GM23338 (cell line): ENCODE results near the gene NFE2L3. TPM values are rescaled to one million over a fixed set of nuclear protein-coding genes. Genes with fewer than 3 reads are reported as not detected.
A peak's percentile ranks its signal among the peaks of the same experiment; 100 is the strongest.

Experiments used
- ATAC-seq: fragments of 200-7000 bp; cut with Tn5 transposase; 3 replicates; pipeline ENCODE4 v1.9.1; 2020
- DNase-seq: peaks from one replicate; pipeline ENCODE4 v3.0.0-alpha.2; 2015; ENCODE audit warnings: low spot score
- H2AFZ ChIP-seq: fragments of 200-600 bp; sonication (generic); 2 replicates; pipeline ENCODE4 v1.8.0; 2016; ENCODE audit warnings: antibody characterized with exemption, mild to moderate bottlenecking, moderate library complexity
- H3F3A ChIP-seq: fragments of 200-600 bp; sonication (generic); replicated peaks from 2 replicates; pipeline ENCODE4 v1.8.0; 2017; ENCODE audit warnings: antibody characterized with exemption, mixed run types, low read depth
- H3K27ac ChIP-seq: fragments of 200-600 bp; sonication (generic); 2 replicates; pipeline ENCODE4 v1.6.1; 2016; ENCODE audit warnings: low read depth
- H3K27me3 ChIP-seq: fragments of 200-600 bp; sonication (generic); 2 replicates; pipeline ENCODE4 v1.8.0; 2016; ENCODE audit warnings: mild to moderate bottlenecking, mixed run types, moderate library complexity; ENCODE audit not compliant: insufficient read depth
- H3K36me3 ChIP-seq: fragments of 200-600 bp; sonication (generic); 2 replicates; pipeline ENCODE4 v1.8.0; 2016; ENCODE audit warnings: mild to moderate bottlenecking; ENCODE audit not compliant: insufficient read depth
- H3K4me1 ChIP-seq: fragments of 200-600 bp; sonication (generic); 2 replicates; pipeline ENCODE4 v1.8.0; 2016; ENCODE audit warnings: mild to moderate bottlenecking, moderate library complexity; ENCODE audit not compliant: insufficient read depth
- H3K4me2 ChIP-seq: fragments of 200-600 bp; sonication (generic); 2 replicates; pipeline ENCODE4 v1.7.1; 2017; ENCODE audit warnings: mixed run types
- H3K4me3 ChIP-seq: fragments of 200-600 bp; sonication (generic); 2 replicates; pipeline ENCODE4 v1.6.1; 2016; ENCODE audit warnings: mixed run types
- H3K79me2 ChIP-seq: fragments of 200-600 bp; sonication (generic); replicated peaks from 2 replicates; pipeline ENCODE4 v1.8.0; 2017; ENCODE audit warnings: mild to moderate bottlenecking; ENCODE audit not compliant: insufficient read depth
- H3K9me2 ChIP-seq: fragments of 200-600 bp; sonication (generic); 2 replicates; pipeline ENCODE4 v1.8.0; 2017; ENCODE audit not compliant: insufficient read depth
- H4K20me1 ChIP-seq: fragments of 200-600 bp; sonication (generic); replicated peaks from 2 replicates; pipeline ENCODE4 v1.8.0; 2017; ENCODE audit warnings: mild to moderate bottlenecking; ENCODE audit not compliant: insufficient read depth
- H3K27ac Mint-ChIP-seq: 2 replicates; pipeline ENCODE4 v1.8.0; 2020; ENCODE audit warnings: inconsistent platforms, mild to moderate bottlenecking, moderate library complexity, mixed read lengths
- H3K27me3 Mint-ChIP-seq: 3 replicates; pipeline ENCODE4 v1.8.0; 2022; ENCODE audit warnings: low read depth, mild to moderate bottlenecking, moderate library complexity, mixed read lengths, inconsistent platforms; ENCODE audit not compliant: insufficient read depth, poor library complexity
- H3K36me3 Mint-ChIP-seq: 3 replicates; pipeline ENCODE4 v1.8.0; 2021; ENCODE audit warnings: low read depth, mild to moderate bottlenecking, inconsistent platforms, moderate library complexity, mixed read lengths
- H3K4me1 Mint-ChIP-seq: 3 replicates; pipeline ENCODE4 v1.8.0; 2020; ENCODE audit warnings: mild to moderate bottlenecking, inconsistent platforms, mixed read lengths
- H3K4me3 Mint-ChIP-seq: 3 replicates; pipeline ENCODE4 v1.8.0; 2021; ENCODE audit warnings: moderate library complexity, mild to moderate bottlenecking, inconsistent platforms, mixed read lengths
- H3K9me3 Mint-ChIP-seq: 3 replicates; pipeline ENCODE4 v1.8.0; 2020; ENCODE audit warnings: moderate library complexity, mild to moderate bottlenecking, inconsistent platforms, mixed read lengths
- CREB1 ChIP-seq: fragments of 250-450 bp; sonication (Bioruptor Pico); IDR thresholded peaks from 2 replicates; pipeline ENCODE4 v1.5.0; 2020; ENCODE audit warnings: low read depth, mild to moderate bottlenecking, moderate library complexity
- CTCF ChIP-seq, 2 experiments: fragments of 200-600 bp in 1 of 2; sonication (generic) in 1 of 2; conservative IDR thresholded peaks; 2 replicates each; pipeline versions ENCODE4 v1.5.1 to v1.6.1; 2016 to 2017; ENCODE audit warnings: antibody characterized with exemption in 2 of 2, low read depth in 2 of 2, mild to moderate bottlenecking in 2 of 2, moderate library complexity in 1 of 2
- ETS1 ChIP-seq: IDR thresholded peaks from 2 replicates; pipeline ENCODE4 v1.6.1; 2016; ENCODE audit warnings: antibody characterized with exemption
- EZH2 ChIP-seq: fragments of 200-600 bp; sonication (generic); IDR thresholded peaks from one replicate; pipeline ENCODE4 v1.8.0; 2017; ENCODE audit warnings: antibody characterized with exemption, mild to moderate bottlenecking, low read depth; ENCODE audit not compliant: unreplicated experiment
- EZH2phosphoT487 ChIP-seq: fragments of 200-600 bp; sonication (generic); IDR thresholded peaks from one replicate; pipeline ENCODE4 v1.8.1; 2018; ENCODE audit warnings: antibody characterized with exemption; ENCODE audit not compliant: unreplicated experiment
- JUNB ChIP-seq: IDR thresholded peaks from one replicate; pipeline ENCODE4 v1.6.1; 2016; ENCODE audit warnings: antibody characterized with exemption; ENCODE audit not compliant: unreplicated experiment
- NANOG ChIP-seq: IDR thresholded peaks from 2 replicates; pipeline ENCODE4 v1.6.1; 2016; ENCODE audit warnings: antibody characterized with exemption, borderline replicate concordance
- POLR2AphosphoS5 ChIP-seq: IDR thresholded peaks from 2 replicates; pipeline ENCODE4 v1.6.1; 2016; ENCODE audit warnings: antibody characterized with exemption, low read depth
- REST ChIP-seq: IDR thresholded peaks from one replicate; pipeline ENCODE4 v1.6.1; 2018; ENCODE audit warnings: antibody characterized with exemption; ENCODE audit not compliant: unreplicated experiment
- STAT1 ChIP-seq: IDR thresholded peaks from one replicate; pipeline ENCODE4 v1.6.1; 2016; ENCODE audit warnings: antibody characterized with exemption; ENCODE audit not compliant: unreplicated experiment
- ZNF114 ChIP-seq: fragments of 250-450 bp; sonication (Bioruptor Pico); IDR thresholded peaks from 2 replicates; pipeline ENCODE4 v1.5.0; 2020; ENCODE audit warnings: mild to moderate bottlenecking, moderate library complexity
- ZNF331 ChIP-seq: fragments of 250-450 bp; sonication (Bioruptor Pico); IDR thresholded peaks from 2 replicates; pipeline ENCODE4 v1.5.0; 2020; ENCODE audit warnings: low read depth, mild to moderate bottlenecking, moderate library complexity
- polyA plus RNA-seq: library from polyadenylated mRNA; unstranded; fragments of >200 nt; fragmentation: Nextera tagmentation; extraction: Ambion mirVana; gene quantifications from 2 replicates; pipeline ENCODE4 v1.2.1, GENCODE V29; 2016
- total RNA-seq: library from RNA; depleted of rRNA; stranded (reverse); fragments of >200 nt; shearing (Covaris generic); gene quantifications from 2 replicates; pipeline ENCODE4 v1.2.3, GENCODE V29; 2014
- TF ChIP-seq, protein P1 (sequence below): fragments of 250-450 bp; sonication (Bioruptor Pico); IDR thresholded peaks from 2 replicates; pipeline ENCODE4 v1.5.0; 2020; ENCODE audit warnings: mild to moderate bottlenecking, moderate library complexity

The NFE2L3 gene
- total and polyA plus RNA-seq, 2 experiments from 2014 or later, result 62.0 to 142 TPM

DNA sequence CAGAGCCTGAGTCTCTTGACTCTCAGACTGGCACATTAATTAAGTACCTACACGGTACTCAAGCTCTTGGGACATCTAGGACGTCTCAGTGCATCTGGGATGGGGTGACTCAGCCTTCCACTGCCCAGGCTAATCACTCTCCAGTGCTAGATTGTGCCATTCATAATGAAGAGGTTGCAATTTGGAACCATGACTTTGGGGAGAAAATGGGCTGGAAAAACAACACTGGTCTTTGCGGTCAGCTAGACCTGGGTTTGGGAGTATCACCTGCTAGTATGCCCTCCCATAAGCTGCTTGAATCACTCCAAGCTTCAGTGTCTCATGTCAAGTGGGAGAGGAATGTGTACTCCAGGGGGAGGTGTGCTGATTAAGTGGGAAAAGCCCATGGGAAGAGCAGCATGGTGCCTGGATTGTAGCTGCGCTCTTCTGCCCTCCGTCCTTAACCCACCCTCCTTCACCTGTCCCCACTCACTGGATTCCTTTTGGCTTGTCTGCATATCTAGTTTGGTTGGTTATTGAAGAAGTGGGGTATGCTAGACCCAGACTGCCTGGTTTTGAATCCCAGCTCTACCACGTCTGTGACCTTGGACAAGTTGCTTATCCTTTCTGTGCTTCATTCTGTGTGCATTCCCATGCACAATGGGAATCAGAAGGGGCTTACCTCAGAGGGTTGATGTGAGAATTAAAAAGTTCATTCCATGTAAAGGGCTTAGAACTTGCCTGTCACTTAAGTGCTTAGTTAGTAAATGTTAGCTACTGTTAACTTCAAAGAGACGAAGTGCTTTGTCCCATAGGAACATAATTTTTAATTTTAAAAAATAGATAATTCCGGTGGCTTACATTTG is 3.8 kb downstream of the NFE2L3 start:
- H3K27me3 Mint-ChIP-seq, result peaks cover 19% of the 10 kb centered on the region
- peak overlapping the region; percentile 76 for H3K4me2 ChIP-seq
- peak overlapping the region; percentile 91 for H3K27ac ChIP-seq
- peak overlapping the region; percentile 51 for H3K4me3 ChIP-seq
- H4K20me1 ChIP-seq, result peaks cover 42% of the 10 kb centered on the region
- no peaks in the 10 kb centered on the region for H3K9me2 ChIP-seq
- ATAC-seq, result peak; percentile 3; the same call in 2 of the 3 replicates
- no peaks in the 10 kb centered on the region for H3K36me3 ChIP-seq
- H3K4me1 Mint-ChIP-seq, result peaks cover 74% of the 10 kb centered on the region
- H3K27ac Mint-ChIP-seq, result peak overlapping the region; percentile 97
- peaks cover 73% of the 10 kb centered on the region for H3K4me1 ChIP-seq
- H3K36me3 Mint-ChIP-seq, result peaks cover 58% of the 10 kb centered on the region
- peaks cover 15% of the 10 kb centered on the region; the same call in 1 of the 2 replicates for H3F3A ChIP-seq
- no peak overlapping the region for H2AFZ ChIP-seq
- TF ChIP-seq ZNF114 (no peak), REST (no peak), STAT1 (no peak), POLR2AphosphoS5 (no peak), CTCF (conservative IDR thresholded peaks at IDR 0.05; ENCODE audit: low read depth in 2 of 2) (no peak), CREB1 (no peak), ETS1 (no peak), JUNB (no peak), NANOG (no peak), ZNF331 (CRISPR knock-in tag) (no peak), EZH2phosphoT487 (no peak), EZH2 (no peak)
- TF ChIP-seq, protein P1, sequence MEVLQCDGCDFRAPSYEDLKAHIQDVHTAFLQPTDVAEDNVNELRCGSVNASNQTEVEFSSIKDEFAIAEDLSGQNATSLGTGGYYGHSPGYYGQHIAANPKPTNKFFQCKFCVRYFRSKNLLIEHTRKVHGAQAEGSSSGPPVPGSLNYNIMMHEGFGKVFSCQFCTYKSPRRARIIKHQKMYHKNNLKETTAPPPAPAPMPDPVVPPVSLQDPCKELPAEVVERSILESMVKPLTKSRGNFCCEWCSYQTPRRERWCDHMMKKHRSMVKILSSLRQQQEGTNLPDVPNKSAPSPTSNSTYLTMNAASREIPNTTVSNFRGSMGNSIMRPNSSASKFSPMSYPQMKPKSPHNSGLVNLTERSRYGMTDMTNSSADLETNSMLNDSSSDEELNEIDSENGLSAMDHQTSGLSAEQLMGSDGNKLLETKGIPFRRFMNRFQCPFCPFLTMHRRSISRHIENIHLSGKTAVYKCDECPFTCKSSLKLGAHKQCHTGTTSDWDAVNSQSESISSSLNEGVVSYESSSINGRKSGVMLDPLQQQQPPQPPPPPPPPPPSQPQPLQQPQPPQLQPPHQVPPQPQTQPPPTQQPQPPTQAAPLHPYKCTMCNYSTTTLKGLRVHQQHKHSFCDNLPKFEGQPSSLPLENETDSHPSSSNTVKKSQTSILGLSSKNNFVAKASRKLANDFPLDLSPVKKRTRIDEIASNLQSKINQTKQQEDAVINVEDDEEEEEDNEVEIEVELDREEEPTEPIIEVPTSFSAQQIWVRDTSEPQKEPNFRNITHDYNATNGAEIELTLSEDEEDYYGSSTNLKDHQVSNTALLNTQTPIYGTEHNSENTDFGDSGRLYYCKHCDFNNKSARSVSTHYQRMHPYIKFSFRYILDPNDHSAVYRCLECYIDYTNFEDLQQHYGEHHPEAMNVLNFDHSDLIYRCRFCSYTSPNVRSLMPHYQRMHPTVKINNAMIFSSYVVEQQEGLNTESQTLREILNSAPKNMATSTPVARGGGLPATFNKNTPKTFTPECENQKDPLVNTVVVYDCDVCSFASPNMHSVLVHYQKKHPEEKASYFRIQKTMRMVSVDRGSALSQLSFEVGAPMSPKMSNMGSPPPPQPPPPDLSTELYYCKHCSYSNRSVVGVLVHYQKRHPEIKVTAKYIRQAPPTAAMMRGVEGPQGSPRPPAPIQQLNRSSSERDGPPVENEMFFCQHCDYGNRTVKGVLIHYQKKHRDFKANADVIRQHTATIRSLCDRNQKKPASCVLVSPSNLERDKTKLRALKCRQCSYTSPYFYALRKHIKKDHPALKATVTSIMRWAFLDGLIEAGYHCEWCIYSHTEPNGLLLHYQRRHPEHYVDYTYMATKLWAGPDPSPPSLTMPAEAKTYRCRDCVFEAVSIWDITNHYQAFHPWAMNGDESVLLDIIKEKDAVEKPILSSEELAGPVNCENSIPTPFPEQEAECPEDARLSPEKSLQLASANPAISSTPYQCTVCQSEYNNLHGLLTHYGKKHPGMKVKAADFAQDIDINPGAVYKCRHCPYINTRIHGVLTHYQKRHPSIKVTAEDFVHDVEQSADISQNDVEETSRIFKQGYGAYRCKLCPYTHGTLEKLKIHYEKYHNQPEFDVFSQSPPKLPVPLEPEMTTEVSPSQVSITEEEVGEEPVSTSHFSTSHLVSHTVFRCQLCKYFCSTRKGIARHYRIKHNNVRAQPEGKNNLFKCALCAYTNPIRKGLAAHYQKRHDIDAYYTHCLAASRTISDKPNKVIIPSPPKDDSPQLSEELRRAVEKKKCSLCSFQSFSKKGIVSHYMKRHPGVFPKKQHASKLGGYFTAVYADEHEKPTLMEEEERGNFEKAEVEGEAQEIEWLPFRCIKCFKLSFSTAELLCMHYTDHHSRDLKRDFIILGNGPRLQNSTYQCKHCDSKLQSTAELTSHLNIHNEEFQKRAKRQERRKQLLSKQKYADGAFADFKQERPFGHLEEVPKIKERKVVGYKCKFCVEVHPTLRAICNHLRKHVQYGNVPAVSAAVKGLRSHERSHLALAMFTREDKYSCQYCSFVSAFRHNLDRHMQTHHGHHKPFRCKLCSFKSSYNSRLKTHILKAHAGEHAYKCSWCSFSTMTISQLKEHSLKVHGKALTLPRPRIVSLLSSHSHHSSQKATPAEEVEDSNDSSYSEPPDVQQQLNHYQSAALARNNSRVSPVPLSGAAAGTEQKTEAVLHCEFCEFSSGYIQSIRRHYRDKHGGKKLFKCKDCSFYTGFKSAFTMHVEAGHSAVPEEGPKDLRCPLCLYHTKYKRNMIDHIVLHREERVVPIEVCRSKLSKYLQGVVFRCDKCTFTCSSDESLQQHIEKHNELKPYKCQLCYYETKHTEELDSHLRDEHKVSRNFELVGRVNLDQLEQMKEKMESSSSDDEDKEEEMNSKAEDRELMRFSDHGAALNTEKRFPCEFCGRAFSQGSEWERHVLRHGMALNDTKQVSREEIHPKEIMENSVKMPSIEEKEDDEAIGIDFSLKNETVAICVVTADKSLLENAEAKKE (CRISPR knock-in tag), result no peak
- peaks cover 3% of the 10 kb centered on the region; the same call in 2 of the 3 replicates for H3K9me3 Mint-ChIP-seq
- peak overlapping the region; percentile 99 for H3K4me3 Mint-ChIP-seq
- DNase-seq, result peak; percentile 61
- H3K27me3 ChIP-seq, result no peaks in the 10 kb centered on the region
- H3K79me2 ChIP-seq, result peaks cover 78% of the 10 kb centered on the region
